Testis (tissue), 3 donors: ENCODE data around the gene ING5. TPM values are rescaled to one million over a fixed set of nuclear protein-coding genes. Genes with fewer than 3 reads are reported as not detected.

Source experiments
- DNase-seq: peaks from one replicate; pipeline ENCODE4 v3.0.0-alpha.2; 2019
- H3K27ac ChIP-seq, 2 donors: fragments of 200-600 bp; sonication (generic); one replicate each; pipeline ENCODE4 v1.5.1; 2019
- H3K27me3 ChIP-seq: fragments of 200-600 bp; sonication (generic); one replicate; pipeline ENCODE4 v1.5.1; 2019
- H3K36me3 ChIP-seq: fragments of 200-600 bp; sonication (generic); one replicate; pipeline ENCODE4 v1.5.1; 2017; ENCODE audit warnings: low read depth; ENCODE audit errors: missing control alignments
- H3K4me1 ChIP-seq: fragments of 200-600 bp; sonication (generic); one replicate; pipeline ENCODE4 v1.5.1; 2019
- H3K4me3 ChIP-seq, 2 donors: fragments of 200-600 bp; sonication (generic); one replicate each; pipeline ENCODE4 v1.5.1; 2017 to 2019
- H3K9me3 ChIP-seq: fragments of 200-600 bp; sonication (generic); one replicate; pipeline ENCODE4 v1.5.1; 2017
- CTCF ChIP-seq, 3 experiments: fragments of 450-650 bp in 2 of 3; fragments of 200-600 bp in 1 of 3; sonication (generic) in 1 of 3; IDR thresholded peaks; one replicate each; pipeline ENCODE4 v1.5.1; 2016 to 2019; ENCODE audit warnings: antibody characterized with exemption in 3 of 3, mild to moderate bottlenecking in 2 of 3, moderate library complexity in 1 of 3
- POLR2A ChIP-seq: fragments of 450-650 bp; IDR thresholded peaks from one replicate; pipeline ENCODE4 v1.6.1; 2017; ENCODE audit warnings: antibody characterized with exemption, mild to moderate bottlenecking, moderate library complexity
- WGBS, 2 donors: methylation state at CpG; one replicate each; pipeline ENCODE4 v1.1.5; 2018; 5-methylcytosine and 5-hydroxymethylcytosine counted together
- intact Hi-C: fragments of 100-400 bp; cut with DNase I; formaldehyde crosslinking; loops from one replicate; pipeline ENCODE4 v1.15.1; 2023; ENCODE audit warnings: low total_unique reads
- polyA plus RNA-seq: library from polyadenylated mRNA; stranded (reverse); fragments of 350-450 nt; fragmentation: Illumina TruSeq; extraction: RNeasy Lipid Tissue Mini Kit (QIAGEN cat#74804); gene quantifications from one replicate; pipeline ENCODE4 v1.2.3, GENCODE V29; 2014; ENCODE audit warnings: low read depth, low replicate concordance; ENCODE audit not compliant: insufficient read depth
- total RNA-seq, 2 donors: library from RNA; depleted of rRNA; stranded (reverse); fragments of >200 nt; gene quantifications; one replicate each; pipeline ENCODE4 v1.2.3, GENCODE V29; 2016

ING5 gene
- total and polyA plus RNA-seq, 3 donors from 2014 or later = 21.5 to 56.9 (median 44.5) TPM

GRCh38 chr2:241654551-241654950, 47.3 kb upstream of the ING5 start:
- 86 to 88% methylated on average over 12 of the region's 12 CpGs for WGBS, 2 donors
- DNase-seq = no peak

GRCh38 chr2:241655516-241656189, 46.2 kb upstream of the ING5 start:
- no peak for DNase-seq
- no peak for TF ChIP-seq POLR2A
- no peak for TF ChIP-seq CTCF (IDR thresholded peaks at IDR 0.05)
- H3K4me3 ChIP-seq = no peak overlapping the region
- WGBS, 2 donors = 89 to 90% methylated on average over 17 of the region's 17 CpGs
- no peak overlapping the region for H3K27ac ChIP-seq
- H3K36me3 ChIP-seq = no peaks in the 10 kb centered on the region
- H3K27me3 ChIP-seq = no peaks in the 10 kb centered on the region
- no peaks in the 10 kb centered on the region for H3K4me1 ChIP-seq
- no peaks in the 10 kb centered on the region for H3K9me3 ChIP-seq
- intact Hi-C loops = no loop called here

More at GRCh38 chr2:241654551-241654950, 47.3 kb upstream of the ING5 start:
- Histone ChIP-seq H3K27me3 (no peaks in the 10 kb centered on the region), H3K9me3 (no peaks in the 10 kb centered on the region), H3K4me3 (no peak overlapping the region), H3K4me1 (no peaks in the 10 kb centered on the region), H3K36me3 (no peaks in the 10 kb centered on the region), H3K27ac (no peak overlapping the region)
- intact Hi-C loops = no loop called here
- no peak for TF ChIP-seq CTCF (IDR thresholded peaks at IDR 0.05)
- TF ChIP-seq POLR2A = no peak

- no peaks in the 10 kb centered on the region for H3K9me3 ChIP-seq
- H3K36me3 ChIP-seq = no peaks in the 10 kb centered on the region
- WGBS, 2 donors = 86 to 98% methylated on average over 13 of the region's 13 CpGs
- TF ChIP-seq POLR2A (no peak), CTCF (IDR thresholded peaks at IDR 0.05) (no peak)
- no peak overlapping the region for H3K27ac ChIP-seq
- DNase-seq = no peak
- intact Hi-C loops = no loop called here
- H3K27me3 ChIP-seq = no peaks in the 10 kb centered on the region
- no peaks in the 10 kb centered on the region for H3K4me1 ChIP-seq
- H3K4me3 ChIP-seq = no peak overlapping the region
Observed at GRCh38 chr2:241656190-241656741, 45.6 kb upstream of the ING5 start.

- 75 to 83% methylated on average over 13 to 15 of the region's 15 CpGs for WGBS, 2 donors
- Histone ChIP-seq H3K36me3 (no peaks in the 10 kb centered on the region), H3K4me3 (no peak overlapping the region), H3K27me3 (no peaks in the 10 kb centered on the region), H3K27ac (no peak overlapping the region), H3K4me1 (no peaks in the 10 kb centered on the region), H3K9me3 (no peaks in the 10 kb centered on the region)
- TF ChIP-seq CTCF (IDR thresholded peaks at IDR 0.05) = no peak
- no peak for TF ChIP-seq POLR2A
- intact Hi-C loops = no loop called here
- no peak for DNase-seq
Observed at GRCh38 chr2:241657786-241658254, 44.0 kb upstream of the ING5 start.

GRCh38 chr2:241658296-241658695, 43.5 kb upstream of the ING5 start:
- no peak for DNase-seq
- Histone ChIP-seq H3K27me3 (no peaks in the 10 kb centered on the region), H3K4me1 (no peaks in the 10 kb centered on the region), H3K4me3 (no peak overlapping the region), H3K27ac (no peak overlapping the region), H3K36me3 (no peaks in the 10 kb centered on the region), H3K9me3 (no peaks in the 10 kb centered on the region)
- TF ChIP-seq POLR2A = no peak
- TF ChIP-seq CTCF (IDR thresholded peaks at IDR 0.05) = no peak
- intact Hi-C loops = no loop called here
- WGBS, 2 donors = 54 to 57% methylated on average over 3 to 5 of the region's 5 CpGs
